Fibroblast of upper back skin (primary cell): ENCODE results near the gene EPAS1.
A peak's percentile ranks its signal among the peaks of the same experiment; 100 is the strongest.

ENCODE experiments used
- DNase-seq: peaks from one replicate; pipeline ENCODE4 v3.0.0-alpha.2; 2013

The EPAS1 gene

DNA sequence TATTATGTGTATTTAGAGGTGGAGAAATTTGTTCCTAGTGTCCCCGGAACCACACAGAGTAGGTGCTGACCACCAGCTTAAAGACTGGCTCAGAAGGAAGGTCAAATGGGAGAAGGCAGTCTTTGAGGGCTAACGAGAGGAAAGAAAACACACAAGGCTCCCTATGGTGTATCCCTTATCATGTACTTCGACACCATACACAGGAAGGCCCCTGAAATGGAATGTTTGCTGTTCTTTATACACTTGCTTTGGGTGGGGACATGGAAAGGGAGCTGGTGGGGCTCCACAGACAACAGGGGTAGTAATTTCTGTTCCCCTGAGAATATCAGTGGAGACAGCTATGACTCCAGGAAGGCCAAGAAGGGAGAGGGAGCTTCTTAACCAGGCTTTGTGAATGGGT, 6.0 kb downstream of the EPAS1 start:
- DNase-seq, result no peak

DNA sequence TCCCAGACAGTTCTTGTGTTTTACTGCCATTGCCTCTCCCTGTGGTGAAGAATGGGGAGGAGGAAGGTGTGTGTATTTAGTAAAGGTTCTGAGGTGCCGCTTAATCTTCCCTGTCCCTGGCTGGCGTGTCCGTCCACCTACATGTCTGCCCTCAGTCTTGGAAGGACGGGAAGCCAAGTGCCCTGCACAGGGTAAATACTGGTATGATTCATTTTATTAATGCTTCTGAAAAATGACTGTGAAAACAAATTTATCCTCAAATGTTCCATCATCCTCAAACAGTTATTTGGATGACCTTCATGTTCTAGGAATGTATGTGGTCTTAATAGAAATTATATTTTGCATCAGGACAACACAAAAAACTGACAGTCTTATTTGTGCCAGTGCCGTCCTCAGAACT, 6.6 kb downstream of the EPAS1 start:
- no peak for DNase-seq

GRCh38 chr2:46304635-46305034, 7.4 kb downstream of the EPAS1 start:
- no peak for DNase-seq

- DNase-seq, result no peak
Measured at GRCh38 chr2:46305187-46305586, 8.0 kb downstream of the EPAS1 start.

DNA sequence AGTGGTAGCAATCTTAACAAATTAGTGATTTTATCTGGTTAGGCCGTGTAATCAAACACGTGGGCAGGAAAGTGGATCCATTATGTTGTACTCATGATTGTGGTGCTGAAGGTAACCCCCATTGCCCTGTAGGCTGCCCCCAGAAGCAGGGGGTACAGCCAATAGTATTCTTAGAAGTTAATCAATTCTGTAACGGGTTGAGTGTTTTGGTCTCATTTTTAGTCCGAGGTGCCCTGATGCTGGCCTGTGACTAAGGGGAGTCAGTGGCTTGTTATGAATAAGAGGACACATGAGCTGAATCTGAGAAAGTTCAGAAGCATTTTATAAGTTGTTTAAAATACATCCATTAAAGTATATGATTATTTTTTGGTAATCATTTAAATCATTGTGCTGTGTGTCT, 8.6 kb downstream of the EPAS1 start:
- DNase-seq, result no peak

GRCh38 chr2:46306330-46306751, 9.1 kb downstream of the EPAS1 start:
- DNase-seq, result no peak

GRCh38 chr2:46306988-46307655, 9.9 kb downstream of the EPAS1 start:
- no peak for DNase-seq

DNA sequence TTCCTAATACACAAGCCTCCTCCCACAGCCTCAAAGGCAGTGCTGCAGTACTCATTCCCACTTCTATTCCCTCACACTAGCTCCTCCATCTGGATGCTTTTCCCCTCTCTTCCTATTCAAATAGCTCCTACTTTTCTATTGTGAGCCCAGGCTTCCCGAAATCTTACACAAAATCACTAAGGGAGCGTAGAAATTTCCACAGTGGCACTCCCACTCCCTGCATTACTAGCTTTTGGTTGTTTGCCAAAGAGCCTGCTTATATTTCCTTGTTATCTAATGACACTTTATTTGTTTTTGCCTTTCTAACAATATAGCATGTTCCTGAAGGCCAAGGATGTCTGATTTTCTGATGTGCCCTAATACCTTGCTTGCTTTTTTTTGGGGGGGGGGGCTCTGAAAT, 10.9 kb downstream of the EPAS1 start:
- DNase-seq, result no peak

DNA sequence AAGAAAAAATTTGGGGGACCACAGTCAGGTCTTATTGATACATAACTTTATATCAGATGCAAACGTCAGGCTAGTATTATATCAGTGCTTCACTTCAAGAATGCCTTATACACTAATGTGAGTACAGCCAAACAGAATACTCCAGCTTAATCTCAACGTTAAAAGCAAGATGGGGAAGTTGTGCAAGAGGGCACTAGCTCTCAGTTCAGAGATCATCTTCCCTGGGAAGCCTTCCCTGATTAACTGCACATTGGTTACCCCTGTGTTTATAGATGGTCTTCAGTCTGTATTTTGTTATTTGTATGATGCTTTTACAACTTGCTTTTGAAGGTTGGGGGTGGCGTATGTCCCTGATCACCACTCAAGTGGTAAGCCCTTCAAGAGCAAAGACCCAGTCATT, 11.4 kb downstream of the EPAS1 start:
- DNase-seq, result no peak

DNA sequence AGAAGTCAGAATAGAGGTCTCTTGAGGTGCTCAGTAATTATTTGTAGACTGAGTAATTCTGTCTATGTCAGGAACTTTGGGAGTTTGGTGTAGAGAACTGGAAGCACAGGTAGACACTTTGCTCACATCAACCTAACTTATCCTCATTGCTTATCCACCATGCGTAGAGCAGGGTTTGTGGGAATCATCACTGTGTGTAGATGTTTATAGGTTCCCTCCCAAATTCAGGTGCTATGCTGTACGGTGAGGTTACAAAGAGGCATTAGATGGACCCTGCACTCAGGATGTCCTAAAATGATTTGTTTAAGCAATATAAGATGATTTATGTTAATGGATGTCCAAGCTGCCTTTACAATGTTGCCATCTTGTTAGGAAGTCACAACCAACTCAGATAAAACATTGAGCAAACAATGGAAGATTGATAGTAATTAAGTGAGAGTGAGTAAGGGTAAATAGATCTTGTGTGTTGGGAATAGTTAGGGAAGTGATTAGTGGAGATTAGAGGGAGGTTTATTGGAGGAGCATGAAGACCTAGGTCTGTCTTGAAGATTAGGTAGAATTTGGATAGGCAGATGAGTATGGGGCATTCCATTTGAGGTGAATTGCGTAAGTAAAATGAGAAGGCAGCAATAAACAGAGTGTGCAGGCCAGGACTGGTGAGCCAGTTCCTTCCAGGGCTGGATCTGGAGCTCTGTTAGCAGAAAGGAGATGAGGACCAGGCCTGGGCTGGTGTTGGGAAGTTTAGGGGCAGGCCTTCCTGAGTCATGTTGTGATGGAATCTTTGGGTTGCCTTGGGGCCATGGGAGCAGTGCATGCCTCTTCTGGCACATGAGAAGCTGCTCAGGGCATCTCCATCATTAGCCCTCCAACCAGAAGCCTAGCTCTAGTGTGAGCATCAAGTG, 12.1 kb downstream of the EPAS1 start:
- no peak for DNase-seq

- no peak for DNase-seq
Measured at GRCh38 chr2:46310446-46310845, 13.2 kb downstream of the EPAS1 start.

- no peak for DNase-seq
Measured at GRCh38 chr2:46311651-46312223, 14.5 kb downstream of the EPAS1 start.

DNA sequence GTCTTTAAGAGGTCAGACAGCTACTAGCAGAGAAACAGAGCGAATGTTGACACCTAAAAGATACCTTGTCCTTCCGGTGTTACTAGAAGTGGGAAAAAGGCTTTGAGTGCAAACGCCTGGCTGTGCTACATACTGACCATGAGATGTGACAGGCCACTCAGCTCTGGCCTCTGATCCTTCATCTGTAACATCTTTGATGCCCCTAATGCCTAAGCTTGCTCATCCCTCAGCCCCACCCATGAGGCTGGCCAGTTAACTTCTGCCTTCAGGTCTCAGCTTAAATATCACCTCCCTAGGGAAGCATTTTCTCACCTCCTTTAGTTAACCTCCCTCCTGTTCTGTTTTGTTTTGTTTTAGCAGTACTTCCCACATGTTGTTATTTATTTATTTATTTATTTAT, 15.9 kb downstream of the EPAS1 start:
- no peak for DNase-seq

DNA sequence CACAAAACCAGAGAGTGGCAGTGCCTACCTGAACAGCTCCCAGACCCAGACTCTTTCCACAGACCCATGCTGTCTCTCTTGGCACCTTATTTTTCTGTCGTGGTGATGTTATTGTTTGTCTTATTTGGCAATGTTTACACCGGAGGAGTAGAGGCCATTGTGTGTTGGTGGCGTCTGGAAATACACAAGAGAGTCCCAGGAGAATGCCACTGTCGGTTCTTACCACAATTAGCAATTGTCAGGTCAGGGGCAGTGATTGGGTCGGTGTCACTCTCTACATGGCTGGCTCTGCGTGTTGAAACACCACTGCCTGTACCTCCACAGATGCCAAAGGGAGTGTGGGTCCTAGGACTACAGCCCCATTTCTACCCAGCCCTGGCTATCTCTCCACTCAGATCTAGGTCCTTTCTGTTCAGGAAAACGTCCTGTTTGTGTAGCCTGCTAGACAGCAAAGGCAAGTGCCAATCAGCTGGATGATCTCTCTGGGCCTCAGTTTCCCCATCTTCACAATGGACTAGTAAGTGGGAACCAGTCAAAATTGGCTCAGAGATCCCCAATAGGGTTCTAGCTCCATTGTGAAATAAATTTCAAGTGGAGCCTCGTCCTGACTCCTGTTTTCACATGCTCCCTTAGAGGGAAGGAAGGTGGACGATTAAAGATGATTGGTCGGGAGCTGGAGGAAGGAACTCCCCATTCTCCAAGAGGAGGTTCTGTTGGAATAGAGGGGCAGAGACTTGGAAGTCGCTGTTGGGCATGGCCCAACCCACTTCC, 17.0 kb downstream of the EPAS1 start:
- no peak for DNase-seq

DNA sequence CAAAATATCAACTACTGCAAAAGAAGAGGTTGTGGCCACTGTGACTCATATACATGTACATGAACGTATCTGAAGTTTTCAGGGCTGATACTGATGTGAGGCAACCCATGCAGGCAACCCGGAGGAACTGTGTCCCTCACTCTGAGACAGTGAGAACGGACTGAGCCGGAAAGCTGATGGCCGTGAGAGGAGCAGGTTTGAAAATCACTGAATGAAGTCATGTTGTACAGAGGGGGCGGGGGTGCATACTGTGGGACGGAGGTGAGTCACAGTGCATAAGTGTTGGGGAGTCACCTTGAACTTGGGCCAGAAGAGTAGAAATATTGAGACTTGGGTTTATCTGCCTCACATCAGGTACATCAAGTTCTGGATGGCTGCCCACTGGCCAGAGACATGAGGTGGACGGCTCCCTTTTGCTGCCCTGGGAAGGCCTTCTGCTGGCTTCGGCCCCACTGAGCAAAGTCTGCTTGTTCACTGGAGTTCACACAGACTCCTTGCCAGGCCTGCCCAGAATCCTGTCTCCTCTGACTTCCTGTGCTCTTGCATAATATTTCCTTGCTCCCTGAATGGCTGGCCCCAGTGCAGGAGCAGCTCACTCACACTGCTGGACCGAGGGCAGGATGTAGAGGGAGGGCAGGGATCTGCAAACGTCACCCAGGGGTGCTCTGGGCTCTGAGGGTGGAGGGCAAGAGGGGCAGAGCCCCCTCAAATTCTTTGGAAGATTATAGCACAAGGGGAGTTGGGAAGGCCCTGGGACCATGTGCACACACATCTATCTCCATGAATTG, 18.1 kb downstream of the EPAS1 start:
- peak; percentile 92 for DNase-seq

- no peak for DNase-seq
Measured at GRCh38 chr2:46317094-46317486, 19.9 kb downstream of the EPAS1 start.

DNA sequence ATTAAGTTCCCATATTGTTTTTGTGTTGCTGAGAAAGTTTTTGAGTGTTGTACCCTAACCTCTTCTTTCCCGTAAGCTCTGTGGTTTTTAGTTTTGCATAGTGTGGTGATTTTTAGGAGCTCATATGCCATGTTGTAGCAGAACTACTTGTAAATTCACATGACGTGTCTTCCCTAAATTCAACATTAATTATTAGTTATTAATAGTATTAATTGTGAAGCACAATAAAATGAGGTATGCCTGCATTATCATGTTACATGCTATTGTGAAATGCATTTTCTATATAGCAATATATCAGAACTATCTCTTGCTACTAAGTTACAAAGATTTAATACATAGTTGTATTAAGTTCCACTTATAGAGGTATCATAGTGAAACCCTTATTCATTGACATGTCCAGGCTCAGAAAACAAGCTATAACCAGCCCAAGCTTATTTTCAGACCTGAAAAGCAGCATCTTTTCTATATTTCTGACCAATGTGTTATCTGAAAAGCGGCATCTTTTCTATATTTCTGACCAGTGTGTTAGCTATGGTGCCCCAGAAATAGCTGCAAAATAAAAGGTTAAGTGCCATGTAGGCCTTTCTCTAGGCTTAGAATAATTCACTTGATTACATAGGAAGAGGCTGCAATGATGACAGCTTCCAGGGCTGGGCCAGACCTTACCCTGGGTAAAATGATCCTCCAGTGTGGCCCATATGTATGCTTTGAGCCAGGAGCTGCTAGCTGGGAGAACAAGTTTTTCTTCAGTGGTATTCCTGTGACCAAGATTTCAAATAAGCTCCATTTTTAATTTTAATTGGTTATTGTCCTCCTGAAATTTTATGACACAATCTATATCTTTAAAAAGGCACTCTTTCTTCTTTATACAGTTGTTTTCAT, 21.6 kb downstream of the EPAS1 start:
- no peak for DNase-seq

DNA sequence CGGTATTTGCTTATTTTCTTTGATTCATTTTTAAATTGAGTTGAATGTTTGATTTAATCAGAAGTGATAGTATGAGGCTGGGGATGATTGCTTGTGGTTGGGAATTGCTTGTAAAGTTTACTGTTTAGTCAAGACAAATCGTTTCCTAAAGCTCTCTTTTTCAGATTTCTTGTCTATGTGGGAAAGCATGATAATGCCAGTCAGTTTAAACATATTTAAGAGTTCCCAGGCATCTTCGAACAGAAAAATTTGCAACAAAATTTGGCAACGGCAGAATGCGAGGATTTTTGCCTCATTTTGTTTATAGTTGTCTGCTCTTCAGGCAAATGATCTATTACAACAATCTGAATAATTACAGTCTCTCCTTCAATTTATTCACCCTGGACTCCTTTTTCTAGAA, 22.5 kb downstream of the EPAS1 start:
- DNase-seq, result no peak

DNA sequence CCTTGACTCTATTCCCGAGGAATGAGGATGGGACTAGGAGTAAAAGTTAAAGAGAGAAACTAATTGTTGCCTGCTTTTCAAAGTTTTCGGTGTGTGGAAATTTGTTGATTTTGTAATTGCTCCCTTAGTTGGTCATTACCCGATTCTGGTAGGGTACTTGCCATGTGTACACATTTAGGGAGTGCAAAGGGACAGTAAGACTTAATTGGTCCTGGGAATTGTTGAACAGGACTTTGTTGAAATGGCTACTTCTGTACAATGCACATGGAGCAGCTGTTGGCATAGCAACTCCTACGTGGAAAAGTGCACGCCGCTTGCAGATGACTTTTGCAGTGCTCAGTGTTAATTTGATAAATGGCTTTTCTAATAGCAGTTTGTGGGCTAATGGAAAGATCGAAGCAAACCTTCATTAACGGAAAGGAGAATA, 22.9 kb downstream of the EPAS1 start:
- no peak for DNase-seq

GRCh38 chr2:46323730-46324129, 26.5 kb downstream of the EPAS1 start:
- DNase-seq, result no peak

- DNase-seq, result no peak
Measured at GRCh38 chr2:46325182-46325928, 28.1 kb downstream of the EPAS1 start.
